Measurements from ENCODE around the gene NEBL.

Gene NEBL

GRCh38 chr10:20898866-20899535 lies 1.9 kb upstream of the NEBL start:
- Histone ChIP-seq H3K36me3 (ENCODE audit: control insufficient read depth, insufficient read depth, low read length) (no peaks in the 10 kb centered on the region), H3K4me1 (ENCODE audit: control insufficient read depth, insufficient read depth, low read length) (peaks cover 5% of the 10 kb centered on the region), H3K9ac (ENCODE audit: low read length) (no peak overlapping the region), H3K9me3 (ENCODE audit: control insufficient read depth, low read length) (no peaks in the 10 kb centered on the region), H3K27me3 (ENCODE audit: control insufficient read depth, insufficient read depth, low read length) (no peaks in the 10 kb centered on the region), H3K4me3 (ENCODE audit: low read length) (no peak overlapping the region)

DNA sequence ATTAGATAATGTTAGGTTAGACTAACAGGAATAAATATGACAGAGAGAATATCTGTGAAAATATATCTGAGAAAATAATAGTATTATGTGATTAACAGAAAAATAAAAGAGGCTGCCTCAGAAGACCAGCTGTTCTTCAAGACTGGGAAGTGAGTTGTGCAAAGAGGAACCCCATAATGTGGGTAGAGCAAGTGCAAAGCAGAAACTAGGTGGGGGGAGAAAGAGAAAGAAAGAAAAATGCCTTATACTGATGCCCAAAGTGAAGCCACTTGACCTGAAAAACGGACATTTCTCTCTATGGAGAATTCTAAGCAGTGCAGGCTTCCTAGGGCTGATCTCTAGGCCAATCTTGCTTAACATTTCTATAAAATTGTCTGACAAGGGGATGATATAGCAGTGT lies 3.8 kb downstream of the NEBL start:
- Histone ChIP-seq H3K4me3 (ENCODE audit: low read length) (no peak overlapping the region), H3K4me1 (ENCODE audit: control insufficient read depth, insufficient read depth, low read length) (no peaks in the 10 kb centered on the region), H3K9ac (ENCODE audit: low read length) (no peak overlapping the region), H3K36me3 (ENCODE audit: control insufficient read depth, insufficient read depth, low read length) (no peaks in the 10 kb centered on the region), H3K9me3 (ENCODE audit: control insufficient read depth, low read length) (no peaks in the 10 kb centered on the region), H3K27me3 (ENCODE audit: control insufficient read depth, insufficient read depth, low read length) (no peaks in the 10 kb centered on the region)

- Histone ChIP-seq H3K9me3 (ENCODE audit: control insufficient read depth, low read length) (no peaks in the 10 kb centered on the region), H3K36me3 (ENCODE audit: control insufficient read depth, insufficient read depth, low read length) (no peaks in the 10 kb centered on the region), H3K4me1 (ENCODE audit: control insufficient read depth, insufficient read depth, low read length) (no peaks in the 10 kb centered on the region), H3K9ac (ENCODE audit: low read length) (no peak overlapping the region), H3K4me3 (ENCODE audit: low read length) (no peak overlapping the region), H3K27me3 (ENCODE audit: control insufficient read depth, insufficient read depth, low read length) (no peaks in the 10 kb centered on the region)
Observed at GRCh38 chr10:20892796-20893195, 4.3 kb downstream of the NEBL start.

DNA sequence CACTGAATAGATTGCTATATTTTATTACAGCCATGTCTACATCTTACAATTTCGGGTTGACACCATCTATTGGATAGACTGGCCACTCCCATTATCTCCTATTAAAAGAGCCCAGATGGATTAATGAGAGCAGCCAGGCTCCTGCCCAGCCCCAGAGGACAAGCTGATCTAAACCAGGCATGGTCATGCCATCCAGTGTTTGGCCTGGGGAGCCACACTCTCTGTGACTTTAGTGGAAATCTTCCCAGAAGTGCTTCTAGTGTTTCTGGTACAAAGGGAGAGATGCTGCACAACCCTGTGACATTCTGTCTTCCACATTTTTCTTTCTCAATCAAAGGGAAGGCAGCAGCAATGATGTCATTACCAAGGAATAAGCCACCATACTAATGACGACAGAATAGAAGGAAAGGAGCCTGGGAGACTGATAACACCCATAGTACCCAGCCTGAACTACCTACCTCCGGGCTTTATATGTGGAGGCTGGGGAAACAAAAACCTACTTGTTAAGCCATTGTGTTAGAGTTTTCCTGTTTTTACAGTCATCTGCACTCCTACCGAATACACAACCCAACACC lies 5.0 kb downstream of the NEBL start:
- no peaks in the 10 kb centered on the region for H3K27me3 ChIP-seq (ENCODE audit: control insufficient read depth, insufficient read depth, low read length)
- no peak overlapping the region for H3K4me3 ChIP-seq (ENCODE audit: low read length)
- H3K36me3 ChIP-seq (ENCODE audit: control insufficient read depth, insufficient read depth, low read length): no peaks in the 10 kb centered on the region
- H3K9ac ChIP-seq (ENCODE audit: low read length): no peak overlapping the region
- no peaks in the 10 kb centered on the region for H3K4me1 ChIP-seq (ENCODE audit: control insufficient read depth, insufficient read depth, low read length)
- no peaks in the 10 kb centered on the region for H3K9me3 ChIP-seq (ENCODE audit: control insufficient read depth, low read length)

DNA sequence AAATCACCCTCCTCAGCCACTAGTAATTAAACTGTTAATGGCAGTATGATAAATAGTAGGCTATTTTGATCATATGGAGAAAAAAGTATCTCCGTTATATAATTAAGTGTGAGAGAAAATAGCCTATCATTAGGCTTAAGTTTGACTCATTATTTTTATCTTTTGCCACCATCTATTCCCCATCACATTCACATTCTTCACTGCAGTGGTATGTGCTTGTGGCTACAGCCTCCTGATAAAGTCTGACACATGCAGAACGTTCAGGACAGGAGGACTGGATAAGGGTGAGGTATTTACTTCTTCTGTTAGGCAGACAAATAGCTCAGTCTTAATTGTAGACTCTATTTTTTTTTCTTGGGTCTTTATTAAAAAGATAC lies 5.8 kb downstream of the NEBL start:
- Histone ChIP-seq H3K4me1 (ENCODE audit: control insufficient read depth, insufficient read depth, low read length) (no peaks in the 10 kb centered on the region), H3K9ac (ENCODE audit: low read length) (no peak overlapping the region), H3K9me3 (ENCODE audit: control insufficient read depth, low read length) (no peaks in the 10 kb centered on the region), H3K36me3 (ENCODE audit: control insufficient read depth, insufficient read depth, low read length) (no peaks in the 10 kb centered on the region), H3K4me3 (ENCODE audit: low read length) (no peak overlapping the region), H3K27me3 (ENCODE audit: control insufficient read depth, insufficient read depth, low read length) (no peaks in the 10 kb centered on the region)

DNA sequence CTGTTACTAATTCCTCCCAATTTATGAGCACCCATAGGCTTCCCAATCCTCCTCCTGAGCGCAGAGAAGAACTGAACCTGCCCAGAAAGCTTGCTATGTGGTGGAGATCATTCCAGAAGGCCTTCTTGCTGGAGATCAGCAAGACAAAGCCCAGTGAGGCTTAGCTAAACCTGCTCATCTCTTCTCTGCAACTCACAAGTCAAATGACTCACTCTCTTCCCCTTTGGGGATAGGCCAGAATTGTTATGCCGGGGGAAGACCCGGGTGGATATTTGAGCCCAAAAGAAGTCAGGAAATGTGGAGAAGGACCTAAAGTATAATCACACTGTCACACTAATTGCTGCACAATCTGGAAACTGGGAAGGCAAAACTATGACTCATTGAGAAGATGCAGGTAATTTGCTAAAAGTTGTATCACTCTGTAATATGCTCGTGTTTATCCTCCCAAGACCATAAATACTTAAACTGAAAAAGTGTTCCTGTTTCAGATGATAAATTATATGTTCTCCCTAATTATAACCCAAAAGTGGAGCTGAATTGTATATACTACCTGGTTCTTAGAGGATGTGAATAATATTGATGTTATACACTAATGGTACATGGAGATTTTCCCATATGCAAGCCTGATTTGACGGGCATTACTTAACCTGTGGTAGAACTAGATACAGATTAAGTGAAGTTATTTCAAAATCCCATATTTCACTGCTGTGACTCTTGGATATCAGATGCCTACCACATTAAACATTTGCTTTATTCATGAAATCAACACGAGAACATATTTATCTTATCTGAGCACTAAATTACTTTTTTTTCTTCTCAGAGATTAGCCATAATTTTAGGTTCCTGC lies 6.4 kb downstream of the NEBL start:
- H3K4me1 ChIP-seq (ENCODE audit: control insufficient read depth, insufficient read depth, low read length): no peaks in the 10 kb centered on the region
- no peak overlapping the region for H3K9ac ChIP-seq (ENCODE audit: low read length)
- no peaks in the 10 kb centered on the region for H3K9me3 ChIP-seq (ENCODE audit: control insufficient read depth, low read length)
- H3K4me3 ChIP-seq (ENCODE audit: low read length): no peak overlapping the region
- H3K36me3 ChIP-seq (ENCODE audit: control insufficient read depth, insufficient read depth, low read length): no peaks in the 10 kb centered on the region
- H3K27me3 ChIP-seq (ENCODE audit: control insufficient read depth, insufficient read depth, low read length): no peaks in the 10 kb centered on the region

- H3K27me3 ChIP-seq (ENCODE audit: control insufficient read depth, insufficient read depth, low read length): no peaks in the 10 kb centered on the region
- no peak overlapping the region for H3K4me3 ChIP-seq (ENCODE audit: low read length)
- H3K9ac ChIP-seq (ENCODE audit: low read length): no peak overlapping the region
- no peaks in the 10 kb centered on the region for H3K4me1 ChIP-seq (ENCODE audit: control insufficient read depth, insufficient read depth, low read length)
- no peaks in the 10 kb centered on the region for H3K9me3 ChIP-seq (ENCODE audit: control insufficient read depth, low read length)
- no peaks in the 10 kb centered on the region for H3K36me3 ChIP-seq (ENCODE audit: control insufficient read depth, insufficient read depth, low read length)
Observed at GRCh38 chr10:20890009-20890408, 7.1 kb downstream of the NEBL start.

- H3K9ac ChIP-seq (ENCODE audit: low read length): no peak overlapping the region
- H3K4me1 ChIP-seq (ENCODE audit: control insufficient read depth, insufficient read depth, low read length): no peaks in the 10 kb centered on the region
- H3K9me3 ChIP-seq (ENCODE audit: control insufficient read depth, low read length): no peaks in the 10 kb centered on the region
- H3K27me3 ChIP-seq (ENCODE audit: control insufficient read depth, insufficient read depth, low read length): no peaks in the 10 kb centered on the region
- H3K4me3 ChIP-seq (ENCODE audit: low read length): no peak overlapping the region
- no peaks in the 10 kb centered on the region for H3K36me3 ChIP-seq (ENCODE audit: control insufficient read depth, insufficient read depth, low read length)
Observed at GRCh38 chr10:20888620-20889330, 8.3 kb downstream of the NEBL start.

DNA sequence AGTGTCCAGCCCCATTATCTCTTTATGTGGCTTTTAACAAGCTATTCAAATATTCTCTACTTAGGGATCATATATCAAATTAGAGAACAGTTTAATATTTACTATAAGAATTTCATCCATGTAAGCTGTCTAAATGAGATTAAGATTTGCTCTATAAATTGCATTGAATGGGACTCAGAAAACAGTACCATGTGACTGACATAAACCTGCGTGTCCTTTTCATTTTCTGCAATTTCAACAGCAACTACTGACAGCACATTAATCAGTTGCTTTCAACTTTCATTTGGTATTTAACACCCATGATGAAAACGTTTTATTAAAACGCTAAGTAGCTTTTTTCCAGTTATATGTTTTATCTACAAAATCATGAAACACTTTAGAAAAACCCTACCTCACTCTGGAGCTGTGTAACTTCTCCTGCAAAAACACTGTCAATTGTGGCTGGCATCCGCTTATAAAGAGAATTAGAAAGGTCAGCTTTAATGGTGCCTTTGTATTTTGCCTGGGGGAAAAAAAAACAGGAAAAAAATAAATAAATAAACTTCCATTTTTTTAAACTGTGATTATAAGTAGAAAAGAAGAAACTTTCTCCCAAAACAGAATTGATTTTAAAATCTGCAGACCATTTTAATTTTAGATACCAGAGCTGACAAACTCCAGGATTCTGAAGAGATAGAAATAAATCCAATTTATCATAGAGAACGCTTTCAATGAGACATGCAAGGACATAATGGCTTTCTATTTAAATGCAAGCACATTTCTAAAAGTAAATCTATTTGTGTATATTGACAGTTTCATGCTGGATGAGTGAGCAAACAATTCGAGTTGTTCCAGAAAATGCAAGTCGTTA lies 9.2 kb downstream of the NEBL start:
- H3K27me3 ChIP-seq (ENCODE audit: control insufficient read depth, insufficient read depth, low read length): no peaks in the 10 kb centered on the region
- H3K4me1 ChIP-seq (ENCODE audit: control insufficient read depth, insufficient read depth, low read length): no peaks in the 10 kb centered on the region
- no peaks in the 10 kb centered on the region for H3K9me3 ChIP-seq (ENCODE audit: control insufficient read depth, low read length)
- H3K9ac ChIP-seq (ENCODE audit: low read length): no peak overlapping the region
- no peak overlapping the region for H3K4me3 ChIP-seq (ENCODE audit: low read length)
- H3K36me3 ChIP-seq (ENCODE audit: control insufficient read depth, insufficient read depth, low read length): no peaks in the 10 kb centered on the region

GRCh38 chr10:20885678-20886077 lies 11.4 kb downstream of the NEBL start:
- Histone ChIP-seq H3K4me1 (ENCODE audit: control insufficient read depth, insufficient read depth, low read length) (no peaks in the 10 kb centered on the region), H3K9ac (ENCODE audit: low read length) (no peak overlapping the region), H3K9me3 (ENCODE audit: control insufficient read depth, low read length) (no peaks in the 10 kb centered on the region), H3K27me3 (ENCODE audit: control insufficient read depth, insufficient read depth, low read length) (no peaks in the 10 kb centered on the region), H3K36me3 (ENCODE audit: control insufficient read depth, insufficient read depth, low read length) (no peaks in the 10 kb centered on the region), H3K4me3 (ENCODE audit: low read length) (no peak overlapping the region)

- Histone ChIP-seq H3K9me3 (ENCODE audit: control insufficient read depth, low read length) (no peaks in the 10 kb centered on the region), H3K27me3 (ENCODE audit: control insufficient read depth, insufficient read depth, low read length) (no peaks in the 10 kb centered on the region), H3K36me3 (ENCODE audit: control insufficient read depth, insufficient read depth, low read length) (no peaks in the 10 kb centered on the region), H3K4me3 (ENCODE audit: low read length) (no peak overlapping the region), H3K9ac (ENCODE audit: low read length) (no peak overlapping the region), H3K4me1 (ENCODE audit: control insufficient read depth, insufficient read depth, low read length) (no peaks in the 10 kb centered on the region)
Observed at GRCh38 chr10:20883552-20883951, 13.6 kb downstream of the NEBL start.
